ENCODE data around the gene MAN2B2.

MAN2B2 gene

DNA sequence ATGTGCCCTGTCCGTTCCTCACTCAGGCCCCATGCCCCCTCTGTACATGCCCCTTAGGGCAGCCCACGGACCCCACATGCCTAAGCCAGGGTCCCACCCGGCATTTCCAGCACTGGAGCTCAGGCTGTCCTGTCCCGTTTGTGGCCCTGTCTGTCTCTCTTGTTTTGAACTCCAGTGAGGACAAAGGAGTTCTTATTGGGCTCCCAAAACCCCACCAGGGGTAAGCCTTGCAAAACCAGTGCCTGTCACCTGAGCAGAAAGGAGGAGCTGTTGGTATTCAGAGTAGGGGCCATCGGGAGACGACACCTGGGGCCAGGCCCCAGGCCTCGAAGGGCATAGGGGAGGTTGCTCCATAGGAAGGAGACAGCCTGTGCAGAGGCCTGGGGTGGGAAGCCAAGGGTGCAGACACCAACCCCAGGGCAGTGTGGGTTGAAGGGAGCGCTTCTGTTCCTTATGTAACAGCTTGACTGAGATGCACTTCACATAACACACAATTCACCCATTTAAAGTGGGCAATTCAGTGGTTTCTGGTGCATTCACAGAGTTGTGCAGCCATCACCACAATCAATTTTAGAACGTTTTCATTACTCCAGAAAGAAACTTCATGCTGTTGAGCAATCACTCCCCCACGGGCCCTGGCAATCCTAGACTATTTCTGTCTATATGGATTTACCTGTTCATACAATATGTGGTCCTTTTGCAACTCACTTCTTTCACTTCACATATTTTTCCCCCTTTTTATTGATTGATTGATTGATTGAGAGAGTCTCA lies 31.7 kb downstream of the MAN2B2 start:
- Histone ChIP-seq H4K20me1 (ENCODE audit: insufficient read depth, low read length) (no peaks in the 10 kb centered on the region), H3K79me2 (ENCODE audit: low read length) (no peaks in the 10 kb centered on the region), H3K9me2 (replicated peaks; ENCODE audit: insufficient read depth, low read length) (no peaks in the 10 kb centered on the region), H3K9me3 (replicated peaks; ENCODE audit: insufficient read depth, low read length) (no peaks in the 10 kb centered on the region), H3K4me3 (ENCODE audit: low read length) (no peak overlapping the region), H3F3A (ENCODE audit: insufficient read depth, low read length) (no peaks in the 10 kb centered on the region), H3K4me2 (ENCODE audit: low read depth, low read length) (no peak overlapping the region), H2AFZ (ENCODE audit: low read length) (no peak overlapping the region), H3K36me3 (replicated peaks; ENCODE audit: insufficient read depth, low read length) (no peaks in the 10 kb centered on the region), H3K9ac (ENCODE audit: low read length) (no peak overlapping the region), H3K4me1 (ENCODE audit: low read length) (no peaks in the 10 kb centered on the region), H3K27ac (ENCODE audit: low read length) (no peak overlapping the region), H3K27me3 (replicated peaks; ENCODE audit: insufficient read depth, low read length) (no peaks in the 10 kb centered on the region)
- TF ChIP-seq EZH2phosphoT487 (IDR thresholded peaks at IDR 0.05; ENCODE audit: low read length): no peak
- TF ChIP-seq EZH2 (optimal IDR thresholded peaks at IDR 0.05; ENCODE audit: low read depth, low read length): no peak
- TF ChIP-seq, protein P1, sequence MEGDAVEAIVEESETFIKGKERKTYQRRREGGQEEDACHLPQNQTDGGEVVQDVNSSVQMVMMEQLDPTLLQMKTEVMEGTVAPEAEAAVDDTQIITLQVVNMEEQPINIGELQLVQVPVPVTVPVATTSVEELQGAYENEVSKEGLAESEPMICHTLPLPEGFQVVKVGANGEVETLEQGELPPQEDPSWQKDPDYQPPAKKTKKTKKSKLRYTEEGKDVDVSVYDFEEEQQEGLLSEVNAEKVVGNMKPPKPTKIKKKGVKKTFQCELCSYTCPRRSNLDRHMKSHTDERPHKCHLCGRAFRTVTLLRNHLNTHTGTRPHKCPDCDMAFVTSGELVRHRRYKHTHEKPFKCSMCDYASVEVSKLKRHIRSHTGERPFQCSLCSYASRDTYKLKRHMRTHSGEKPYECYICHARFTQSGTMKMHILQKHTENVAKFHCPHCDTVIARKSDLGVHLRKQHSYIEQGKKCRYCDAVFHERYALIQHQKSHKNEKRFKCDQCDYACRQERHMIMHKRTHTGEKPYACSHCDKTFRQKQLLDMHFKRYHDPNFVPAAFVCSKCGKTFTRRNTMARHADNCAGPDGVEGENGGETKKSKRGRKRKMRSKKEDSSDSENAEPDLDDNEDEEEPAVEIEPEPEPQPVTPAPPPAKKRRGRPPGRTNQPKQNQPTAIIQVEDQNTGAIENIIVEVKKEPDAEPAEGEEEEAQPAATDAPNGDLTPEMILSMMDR (IDR thresholded peaks at IDR 0.05; ENCODE audit: low read length): no peak
- DNase-seq: no peak

DNA sequence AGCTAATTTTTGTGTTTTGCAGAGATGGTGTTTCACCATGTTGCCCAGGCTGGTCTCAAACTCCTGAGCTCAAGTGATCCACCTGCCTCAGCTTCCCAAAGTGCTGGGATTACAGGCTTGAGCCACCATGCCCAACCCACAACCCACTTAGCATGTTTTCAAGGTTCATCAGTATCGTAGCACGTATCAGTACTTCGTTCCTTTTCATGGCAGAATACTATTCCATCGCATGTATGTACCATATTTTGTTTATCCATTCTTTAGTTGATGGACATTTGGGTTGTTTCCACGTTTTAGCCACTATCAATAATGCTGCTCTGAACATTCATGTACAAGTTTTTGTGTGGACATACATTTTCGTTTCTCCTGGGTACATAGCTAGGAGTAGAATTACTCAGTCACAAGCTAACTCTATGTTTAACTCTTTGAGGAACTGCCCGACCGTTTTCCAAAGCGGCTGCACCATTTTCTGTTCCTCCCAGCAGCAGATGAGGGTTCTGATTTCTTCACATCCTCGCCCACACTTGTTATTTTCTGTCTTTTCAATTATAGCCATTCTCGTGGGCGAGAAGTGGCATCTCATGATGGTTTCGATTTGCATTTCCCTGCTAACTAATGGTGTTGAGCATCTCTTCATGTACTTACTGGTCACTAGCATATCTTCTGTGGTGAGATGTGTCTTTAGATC lies 32.5 kb downstream of the MAN2B2 start:
- H3K9ac ChIP-seq (ENCODE audit: low read length): no peak overlapping the region
- no peaks in the 10 kb centered on the region for H3K4me1 ChIP-seq (ENCODE audit: low read length)
- no peak for DNase-seq
- no peaks in the 10 kb centered on the region for H3K9me2 ChIP-seq (replicated peaks; ENCODE audit: insufficient read depth, low read length)
- no peaks in the 10 kb centered on the region for H3K36me3 ChIP-seq (replicated peaks; ENCODE audit: insufficient read depth, low read length)
- H3K27ac ChIP-seq (ENCODE audit: low read length): no peak overlapping the region
- no peaks in the 10 kb centered on the region for H3K79me2 ChIP-seq (ENCODE audit: low read length)
- H3K9me3 ChIP-seq (replicated peaks; ENCODE audit: insufficient read depth, low read length): no peaks in the 10 kb centered on the region
- H3K27me3 ChIP-seq (replicated peaks; ENCODE audit: insufficient read depth, low read length): no peaks in the 10 kb centered on the region
- H3F3A ChIP-seq (ENCODE audit: insufficient read depth, low read length): no peaks in the 10 kb centered on the region
- no peak overlapping the region for H2AFZ ChIP-seq (ENCODE audit: low read length)
- H4K20me1 ChIP-seq (ENCODE audit: insufficient read depth, low read length): no peaks in the 10 kb centered on the region
- no peak overlapping the region for H3K4me2 ChIP-seq (ENCODE audit: low read depth, low read length)
- no peak overlapping the region for H3K4me3 ChIP-seq (ENCODE audit: low read length)
- TF ChIP-seq EZH2 (optimal IDR thresholded peaks at IDR 0.05; ENCODE audit: low read depth, low read length) (no peak), EZH2phosphoT487 (IDR thresholded peaks at IDR 0.05; ENCODE audit: low read length) (no peak)
- TF ChIP-seq, protein P1 (IDR thresholded peaks at IDR 0.05; ENCODE audit: low read length): no peak

DNA sequence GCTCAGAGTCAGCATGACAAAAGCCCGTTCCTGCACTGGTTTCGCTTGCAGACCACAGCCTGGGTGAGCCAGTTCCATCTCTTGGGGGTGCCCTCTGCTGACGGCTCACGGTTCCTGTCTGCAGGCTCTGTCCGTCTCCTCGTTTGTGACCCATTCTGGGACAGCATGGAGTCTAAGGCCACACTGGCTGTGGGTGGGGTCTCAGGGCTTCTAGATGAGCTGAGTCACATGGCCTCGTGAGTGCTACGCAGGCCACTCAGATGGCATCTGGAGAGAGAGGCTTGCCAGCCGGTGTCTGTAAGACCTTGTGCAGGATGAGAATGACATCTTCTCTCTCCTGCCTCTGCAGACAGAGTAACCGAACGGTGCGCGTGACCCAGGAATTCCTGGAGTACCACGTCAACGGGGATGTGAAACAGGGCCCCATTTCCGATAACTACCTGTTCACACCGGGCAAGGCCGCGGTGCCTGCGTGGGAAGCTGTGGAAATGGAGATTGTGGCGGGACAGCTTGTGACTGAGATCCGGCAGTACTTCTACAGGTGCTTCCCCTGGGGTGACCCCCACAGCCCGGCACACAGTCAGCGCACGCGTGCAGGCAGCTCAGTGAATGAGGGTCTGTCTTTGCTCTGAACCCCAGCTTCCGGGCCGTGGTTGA lies 33.9 kb downstream of the MAN2B2 start:
- no peaks in the 10 kb centered on the region for H3K27me3 ChIP-seq (replicated peaks; ENCODE audit: insufficient read depth, low read length)
- H3K9ac ChIP-seq (ENCODE audit: low read length): no peak overlapping the region
- H3K4me3 ChIP-seq (ENCODE audit: low read length): no peak overlapping the region
- H3F3A ChIP-seq (ENCODE audit: insufficient read depth, low read length): no peaks in the 10 kb centered on the region
- no peaks in the 10 kb centered on the region for H3K79me2 ChIP-seq (ENCODE audit: low read length)
- H3K9me3 ChIP-seq (replicated peaks; ENCODE audit: insufficient read depth, low read length): no peaks in the 10 kb centered on the region
- H3K4me1 ChIP-seq (ENCODE audit: low read length): no peaks in the 10 kb centered on the region
- H3K4me2 ChIP-seq (ENCODE audit: low read depth, low read length): no peak overlapping the region
- H4K20me1 ChIP-seq (ENCODE audit: insufficient read depth, low read length): no peaks in the 10 kb centered on the region
- H3K36me3 ChIP-seq (replicated peaks; ENCODE audit: insufficient read depth, low read length): no peaks in the 10 kb centered on the region
- DNase-seq: no peak
- H3K27ac ChIP-seq (ENCODE audit: low read length): no peak overlapping the region
- H3K9me2 ChIP-seq (replicated peaks; ENCODE audit: insufficient read depth, low read length): no peaks in the 10 kb centered on the region
- no peak overlapping the region for H2AFZ ChIP-seq (ENCODE audit: low read length)
- TF ChIP-seq EZH2phosphoT487 (IDR thresholded peaks at IDR 0.05; ENCODE audit: low read length): no peak
- TF ChIP-seq, protein P1 (IDR thresholded peaks at IDR 0.05; ENCODE audit: low read length): no peak
- no peak for TF ChIP-seq EZH2 (optimal IDR thresholded peaks at IDR 0.05; ENCODE audit: low read depth, low read length)

Data from MM.1S (cell line).